ENCODE measurements around the gene PKD1L1. TPM values are rescaled to one million over a fixed set of nuclear protein-coding genes. Genes with fewer than 3 reads are reported as not detected.

PKD1L1 gene
- total RNA-seq, 1 experiment from 2014 or later: 0.02 TPM

DNA sequence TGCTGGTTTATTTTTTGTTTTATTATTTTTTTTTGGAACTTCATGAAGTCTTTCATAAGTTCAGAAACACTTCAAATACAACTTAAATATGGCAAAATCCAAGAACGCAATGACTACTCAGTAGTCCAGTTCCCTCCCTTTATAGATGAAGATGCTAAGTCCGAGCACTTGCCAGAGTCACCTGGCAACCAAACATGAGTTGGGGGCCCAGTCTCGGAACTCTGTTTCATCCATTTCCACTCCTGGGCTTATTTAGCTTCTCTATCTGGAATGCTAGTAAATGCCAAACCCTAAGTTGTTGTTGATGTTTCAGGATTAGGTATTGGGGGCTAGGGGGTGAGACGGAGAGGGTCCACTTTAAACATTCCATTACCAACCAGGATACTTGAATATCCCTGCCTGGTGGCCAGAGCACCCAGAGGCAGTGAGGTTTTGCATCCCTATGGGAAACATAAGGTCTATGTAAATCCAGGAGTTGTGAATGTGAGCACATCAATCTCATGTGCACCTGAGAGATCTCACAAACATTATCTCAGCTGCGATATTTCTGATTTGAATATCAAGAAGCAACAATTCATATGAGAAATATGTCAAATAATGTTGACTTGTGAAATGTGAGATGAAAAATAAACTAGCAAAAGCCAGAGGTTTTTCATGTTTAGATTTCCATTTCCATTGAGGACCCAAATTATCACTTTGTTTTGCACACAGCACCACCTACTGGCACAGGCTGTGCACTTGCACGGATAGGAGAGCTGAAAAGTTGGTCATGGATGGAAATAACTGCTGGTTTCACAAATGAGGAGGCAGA lies 129.3 kb downstream of the PKD1L1 start:
- Histone ChIP-seq H3K4me3 (no peak overlapping the region), H3K4me1 (no peaks in the 10 kb centered on the region), H3K36me3 (no peaks in the 10 kb centered on the region), H3K27ac (no peak overlapping the region), H3K9me3 (replicated peaks) (no peaks in the 10 kb centered on the region), H3K27me3 (no peaks in the 10 kb centered on the region)
- DNase-seq: peak; percentile 72 to 88

DNA sequence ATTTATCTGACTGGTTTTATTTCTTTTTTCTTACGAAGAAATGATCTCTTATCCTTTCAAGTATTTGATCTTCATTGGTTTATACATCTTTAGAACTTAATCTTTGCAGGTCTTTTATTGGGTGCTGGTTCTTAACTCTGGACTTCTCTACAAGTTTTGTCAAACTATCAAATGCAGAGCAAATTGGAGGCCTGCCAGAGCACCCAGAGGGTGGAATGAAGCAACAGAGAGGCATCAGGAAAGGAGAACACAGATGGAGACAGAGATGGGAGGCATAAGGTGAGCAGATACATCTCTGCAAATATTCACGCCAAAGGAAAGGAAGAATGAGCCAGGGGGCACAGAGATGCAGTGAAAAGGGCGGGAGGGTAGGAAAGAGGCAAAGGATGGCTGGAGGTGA lies 130.3 kb downstream of the PKD1L1 start:
- Histone ChIP-seq H3K36me3 (no peaks in the 10 kb centered on the region), H3K4me3 (no peak overlapping the region), H3K27ac (no peak overlapping the region), H3K9me3 (replicated peaks) (no peaks in the 10 kb centered on the region), H3K27me3 (no peaks in the 10 kb centered on the region), H3K4me1 (no peaks in the 10 kb centered on the region)
- DNase-seq: no peak

DNA sequence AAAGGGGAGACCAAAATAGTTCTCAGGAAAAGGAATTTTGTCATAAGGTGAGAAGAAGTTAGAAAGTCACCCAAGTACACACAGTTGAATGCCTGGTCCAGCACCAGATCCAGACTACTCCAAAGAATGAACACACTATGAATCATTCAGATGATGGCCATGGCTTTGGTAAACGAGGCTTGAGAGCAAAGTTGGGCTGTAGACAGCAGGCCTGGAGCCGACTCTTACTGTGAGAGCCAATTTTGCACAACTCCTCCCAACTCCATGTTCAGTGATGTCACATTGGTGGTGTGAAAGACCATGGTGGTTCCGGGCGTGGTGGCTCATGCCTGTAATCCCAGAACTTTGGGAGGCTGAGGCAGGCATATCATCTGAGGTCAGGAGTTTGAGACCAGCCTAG lies 131.6 kb downstream of the PKD1L1 start:
- H3K4me1 ChIP-seq: no peaks in the 10 kb centered on the region
- no peaks in the 10 kb centered on the region for H3K27me3 ChIP-seq
- DNase-seq: no peak
- no peaks in the 10 kb centered on the region for H3K36me3 ChIP-seq
- no peak overlapping the region for H3K4me3 ChIP-seq
- no peaks in the 10 kb centered on the region for H3K9me3 ChIP-seq (replicated peaks)
- H3K27ac ChIP-seq: no peak overlapping the region

DNA sequence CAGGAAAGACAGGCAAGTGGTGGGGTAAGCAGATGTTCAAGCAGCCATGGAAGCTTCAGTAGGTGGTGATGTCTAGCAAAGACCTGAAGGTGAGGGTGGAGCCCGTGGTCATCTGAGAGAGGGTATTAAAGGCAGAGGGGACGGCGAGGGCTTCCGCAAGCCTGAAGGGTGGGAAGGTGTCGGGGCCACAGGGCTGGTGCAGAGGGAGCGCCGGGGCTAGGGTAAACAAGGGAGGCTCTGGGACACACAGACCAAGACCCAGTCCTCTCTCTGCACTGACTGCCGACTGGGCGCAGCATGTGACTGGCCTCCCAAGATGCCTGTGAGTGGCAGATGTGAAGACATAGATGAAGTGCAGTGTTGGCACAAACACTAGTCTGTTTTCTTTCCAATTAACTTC lies 132.4 kb downstream of the PKD1L1 start:
- DNase-seq: no peak
- no peak overlapping the region for H3K27ac ChIP-seq

DNA sequence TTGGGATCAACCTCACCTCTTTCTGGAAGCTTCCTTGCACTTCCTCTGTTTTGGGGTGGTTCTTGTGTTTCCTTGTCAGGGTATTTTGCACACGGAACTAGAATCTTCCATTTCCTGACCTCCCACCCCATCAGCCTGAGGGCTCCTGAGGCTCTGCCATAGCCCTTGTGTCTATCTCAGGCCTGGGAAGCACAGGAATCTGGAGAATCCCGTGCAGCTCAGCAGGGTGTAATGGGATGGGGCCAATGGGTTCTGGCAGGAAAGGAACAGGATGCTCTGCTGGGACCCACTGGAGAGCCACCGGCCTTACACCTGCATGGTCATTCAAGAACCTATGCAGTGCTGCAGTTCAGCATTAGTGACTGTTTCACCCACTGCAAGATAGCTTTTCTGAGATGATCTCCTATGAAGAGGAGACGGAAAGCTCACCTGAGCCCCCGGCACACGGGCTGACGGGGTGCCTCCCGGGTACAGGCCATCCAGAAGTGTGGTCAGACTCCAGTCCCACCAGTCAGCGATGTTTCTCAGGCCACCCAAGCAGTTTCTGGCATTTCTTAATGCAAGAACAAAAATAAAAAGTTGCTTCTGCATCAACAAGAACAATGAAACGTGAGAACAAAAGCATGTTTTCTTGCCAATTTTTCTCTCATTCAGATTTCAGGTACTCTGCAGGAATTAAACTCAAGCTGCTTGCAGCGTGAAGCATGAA lies 133.2 kb downstream of the PKD1L1 start:
- no peak overlapping the region for H3K4me3 ChIP-seq
- no peak overlapping the region for H3K27ac ChIP-seq
- DNase-seq: no peak
- no peaks in the 10 kb centered on the region for H3K9me3 ChIP-seq (replicated peaks)
- H3K27me3 ChIP-seq: no peaks in the 10 kb centered on the region
- no peaks in the 10 kb centered on the region for H3K36me3 ChIP-seq
- H3K4me1 ChIP-seq: no peaks in the 10 kb centered on the region

More for the DNA sequence above, 132.4 kb downstream of the PKD1L1 start:
- H3K9me3 ChIP-seq (replicated peaks): no peaks in the 10 kb centered on the region
- no peaks in the 10 kb centered on the region for H3K4me1 ChIP-seq
- H3K27me3 ChIP-seq: no peaks in the 10 kb centered on the region
- no peak overlapping the region for H3K4me3 ChIP-seq
- no peaks in the 10 kb centered on the region for H3K36me3 ChIP-seq

DNA sequence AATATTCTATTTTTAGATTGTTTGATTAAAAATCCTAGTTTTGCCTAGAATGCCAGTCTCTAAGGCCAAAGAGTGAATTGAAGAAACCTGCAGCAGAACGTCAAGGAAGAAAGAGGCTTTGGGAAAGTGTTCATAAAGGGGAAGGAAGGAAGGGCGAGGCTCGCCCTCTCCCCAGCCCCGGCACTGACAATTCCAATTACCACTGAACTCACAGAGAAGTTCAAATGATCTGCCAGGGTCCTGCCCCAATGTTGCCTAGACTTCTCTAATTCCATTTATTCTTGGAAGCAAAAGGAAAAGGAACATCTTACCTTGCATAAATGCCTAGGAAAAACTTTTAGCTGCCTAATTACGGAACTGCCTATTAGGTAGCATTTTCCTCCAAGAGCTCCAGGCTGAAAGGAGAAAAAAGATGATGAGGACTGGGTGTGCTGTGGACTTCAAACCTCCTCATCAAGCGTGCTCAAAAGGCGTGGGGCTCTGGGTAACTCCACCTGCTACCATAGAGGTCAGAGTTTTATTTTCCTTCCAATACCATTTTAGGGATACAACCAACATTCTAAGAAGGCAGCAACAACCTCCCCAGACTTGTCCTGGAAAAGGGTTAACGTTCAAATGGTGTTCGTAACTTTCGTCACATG lies 134.5 kb downstream of the PKD1L1 start:
- DNase-seq: no peak
- Histone ChIP-seq H3K27me3 (no peaks in the 10 kb centered on the region), H3K4me3 (no peak overlapping the region), H3K27ac (no peak overlapping the region), H3K36me3 (no peaks in the 10 kb centered on the region), H3K9me3 (replicated peaks) (no peaks in the 10 kb centered on the region), H3K4me1 (no peaks in the 10 kb centered on the region)

DNA sequence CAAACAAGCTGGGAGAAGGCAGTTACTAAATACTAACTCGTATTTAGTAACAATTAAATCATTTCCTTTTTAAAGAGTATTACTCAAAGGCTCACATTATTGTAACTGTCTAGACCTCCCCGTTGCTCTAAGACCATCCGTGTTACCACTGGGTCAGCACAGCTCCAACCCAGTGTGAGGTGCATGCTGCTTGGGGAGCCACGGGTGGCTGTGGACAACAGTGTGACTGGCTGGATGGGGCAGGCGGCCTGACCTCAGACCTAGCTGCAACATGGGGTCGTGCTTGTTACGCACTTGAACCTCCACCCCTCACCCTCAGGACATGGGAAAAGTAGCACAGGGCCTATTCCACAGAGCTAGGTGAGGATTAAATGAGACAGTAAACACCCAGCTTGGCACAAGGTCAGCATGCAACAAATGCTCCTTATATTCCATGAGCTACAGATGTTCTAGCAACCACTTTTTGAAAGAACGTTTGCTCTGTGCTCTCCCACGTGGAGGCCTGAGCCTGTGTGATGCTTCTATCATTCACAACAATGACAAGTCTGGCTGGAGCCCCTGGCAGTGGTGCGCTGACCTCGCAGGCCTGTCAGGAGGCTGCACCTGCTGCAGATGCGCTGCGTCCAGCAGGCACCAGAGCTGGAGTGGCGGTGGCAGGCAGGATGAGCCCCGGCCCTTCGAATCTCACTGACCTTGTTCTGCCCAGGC lies 135.7 kb downstream of the PKD1L1 start:
- Histone ChIP-seq H3K9me3 (replicated peaks) (no peaks in the 10 kb centered on the region), H3K4me3 (no peak overlapping the region), H3K27ac (no peak overlapping the region), H3K4me1 (no peaks in the 10 kb centered on the region), H3K36me3 (no peaks in the 10 kb centered on the region), H3K27me3 (no peaks in the 10 kb centered on the region)
- DNase-seq: no peak

DNA sequence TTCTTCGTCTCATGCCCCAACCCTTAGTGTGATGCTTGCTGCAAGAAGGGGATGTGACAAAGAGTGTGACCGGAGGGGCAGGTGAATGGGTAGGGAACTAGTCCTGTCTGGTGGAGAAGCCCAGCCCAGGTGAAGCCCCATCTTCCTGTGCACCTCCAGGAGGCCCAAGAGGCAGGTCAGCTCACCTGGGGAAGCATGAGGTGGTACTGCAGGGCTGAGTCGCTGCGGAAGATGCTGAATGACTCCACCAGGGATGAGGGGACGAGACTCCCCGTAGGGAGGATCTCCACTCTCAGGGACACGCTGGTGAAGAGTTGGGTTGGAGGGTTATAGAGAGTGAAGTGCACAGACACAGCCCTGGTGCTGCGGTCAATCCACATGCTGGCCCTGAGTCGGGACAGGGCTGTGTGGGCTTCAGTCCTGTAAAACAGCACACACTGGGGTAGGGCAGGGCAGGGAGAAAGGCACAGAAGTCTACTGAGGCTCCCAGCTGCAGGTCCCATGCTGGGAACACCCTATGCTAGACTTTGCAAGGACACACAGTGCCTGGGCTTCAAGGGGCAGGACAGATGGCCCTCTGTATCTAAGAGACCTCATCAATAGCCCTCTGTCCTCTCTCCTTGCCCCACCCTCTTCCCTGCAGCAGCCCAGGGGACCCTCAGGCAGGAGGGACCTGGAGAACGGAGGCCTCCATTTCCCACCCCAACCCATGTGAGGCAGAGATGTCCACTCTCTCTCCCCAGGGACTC lies 136.5 kb downstream of the PKD1L1 start:
- no peaks in the 10 kb centered on the region for H3K27me3 ChIP-seq
- no peaks in the 10 kb centered on the region for H3K36me3 ChIP-seq
- no peak overlapping the region for H3K27ac ChIP-seq
- no peaks in the 10 kb centered on the region; the same call in 1 of the 2 replicates for H3K4me1 ChIP-seq
- DNase-seq: no peak
- H3K4me3 ChIP-seq: no peak overlapping the region
- H3K9me3 ChIP-seq (replicated peaks): no peaks in the 10 kb centered on the region

DNA sequence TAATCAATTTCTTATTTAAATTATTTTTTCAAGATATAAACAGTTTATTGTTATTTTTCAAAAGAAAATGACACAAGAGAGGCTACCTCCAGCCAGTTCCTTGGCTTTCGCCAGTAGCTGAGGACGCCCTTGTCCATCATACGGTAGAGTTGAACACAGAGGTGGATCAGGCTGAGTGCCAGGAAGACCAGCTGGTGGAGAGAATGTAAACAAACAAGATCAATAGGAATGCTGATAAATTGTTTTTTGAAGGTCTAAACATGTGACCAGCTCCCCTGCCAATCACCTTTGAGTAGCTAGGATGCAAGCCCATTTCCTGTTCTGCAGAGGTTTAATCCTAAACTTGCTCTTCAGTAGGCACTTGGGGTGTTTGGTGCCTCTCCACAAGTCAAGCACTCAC lies 138.9 kb downstream of the PKD1L1 start:
- H3K27me3 ChIP-seq: no peaks in the 10 kb centered on the region
- H3K9me3 ChIP-seq (replicated peaks): no peaks in the 10 kb centered on the region
- H3K36me3 ChIP-seq: no peaks in the 10 kb centered on the region
- no peak overlapping the region for H3K27ac ChIP-seq
- H3K4me1 ChIP-seq: peaks cover 18% of the 10 kb centered on the region
- no peak overlapping the region for H3K4me3 ChIP-seq
- no peak for DNase-seq

DNA sequence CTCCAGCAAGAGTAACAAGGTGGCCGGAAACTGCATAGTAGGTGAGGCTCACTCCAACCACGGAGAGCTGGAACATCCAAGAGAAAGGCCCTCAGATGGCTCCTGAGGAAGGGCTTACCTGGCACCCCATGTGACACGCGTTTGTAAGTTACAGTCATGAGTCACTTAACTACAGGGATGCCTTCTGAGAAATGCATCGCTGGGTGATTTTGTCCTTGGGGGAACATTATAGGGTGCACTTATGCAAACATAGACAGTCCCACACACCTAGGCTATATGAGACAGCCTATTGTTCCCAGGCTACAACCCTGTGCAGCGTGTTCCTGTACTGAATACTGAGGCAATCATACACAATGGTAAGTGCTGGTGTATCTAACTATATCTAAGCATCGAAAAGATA lies 139.9 kb downstream of the PKD1L1 start:
- H3K4me3 ChIP-seq: no peak overlapping the region
- peaks cover 29% of the 10 kb centered on the region for H3K4me1 ChIP-seq
- H3K9me3 ChIP-seq (replicated peaks): no peaks in the 10 kb centered on the region
- H3K27ac ChIP-seq: no peak overlapping the region
- DNase-seq: no peak
- H3K36me3 ChIP-seq: no peaks in the 10 kb centered on the region
- H3K27me3 ChIP-seq: no peaks in the 10 kb centered on the region

DNA sequence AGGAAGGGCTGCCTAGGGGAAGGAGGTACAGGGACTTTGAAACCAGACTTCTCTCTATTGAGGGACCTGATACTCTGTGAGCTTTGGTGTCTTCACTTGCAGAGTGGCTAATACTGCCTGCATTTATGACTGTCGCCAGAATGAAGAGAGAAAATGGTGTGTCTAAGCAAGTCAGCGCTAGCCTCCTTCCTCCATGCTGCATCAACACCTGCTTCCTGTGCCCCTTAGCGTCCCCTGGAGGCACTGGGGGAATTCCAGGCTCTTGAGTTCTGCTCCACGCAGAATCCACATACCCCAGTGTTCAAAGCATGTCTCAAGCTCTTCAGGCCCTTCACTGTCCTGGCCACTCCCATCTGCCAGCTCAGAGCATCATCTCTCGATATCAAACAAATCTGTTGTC lies 140.5 kb downstream of the PKD1L1 start:
- no peak for DNase-seq
- H3K9me3 ChIP-seq (replicated peaks): no peaks in the 10 kb centered on the region
- no peak overlapping the region for H3K27ac ChIP-seq
- H3K4me1 ChIP-seq: peaks cover 33% of the 10 kb centered on the region
- no peaks in the 10 kb centered on the region for H3K27me3 ChIP-seq
- no peak overlapping the region for H3K4me3 ChIP-seq
- H3K36me3 ChIP-seq: no peaks in the 10 kb centered on the region

DNA sequence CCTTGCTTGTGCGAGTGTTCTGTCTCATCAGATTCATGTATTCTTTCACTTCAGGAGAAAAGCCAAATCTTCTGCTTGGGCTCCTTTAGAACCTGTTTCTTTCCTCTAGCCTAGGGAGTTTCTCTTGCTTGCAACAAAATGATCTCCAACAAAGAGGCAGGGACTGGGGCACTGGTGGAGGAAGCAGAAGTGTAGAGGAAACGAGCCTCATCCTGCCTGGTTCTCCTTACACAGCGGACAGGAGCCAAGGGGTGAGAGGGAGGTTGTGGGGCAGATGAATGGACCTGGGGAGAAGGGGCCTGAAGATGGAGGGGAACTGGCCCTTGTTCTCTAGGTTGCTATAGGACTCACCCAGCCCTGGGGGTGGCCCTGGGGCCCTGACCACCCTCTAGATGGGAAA lies 141.1 kb downstream of the PKD1L1 start:
- no peaks in the 10 kb centered on the region for H3K9me3 ChIP-seq (replicated peaks)
- H3K4me3 ChIP-seq: no peak overlapping the region
- H3K27me3 ChIP-seq: no peaks in the 10 kb centered on the region
- H3K4me1 ChIP-seq: peaks cover 36% of the 10 kb centered on the region
- DNase-seq: no peak
- no peaks in the 10 kb centered on the region for H3K36me3 ChIP-seq
- H3K27ac ChIP-seq: no peak overlapping the region

DNA sequence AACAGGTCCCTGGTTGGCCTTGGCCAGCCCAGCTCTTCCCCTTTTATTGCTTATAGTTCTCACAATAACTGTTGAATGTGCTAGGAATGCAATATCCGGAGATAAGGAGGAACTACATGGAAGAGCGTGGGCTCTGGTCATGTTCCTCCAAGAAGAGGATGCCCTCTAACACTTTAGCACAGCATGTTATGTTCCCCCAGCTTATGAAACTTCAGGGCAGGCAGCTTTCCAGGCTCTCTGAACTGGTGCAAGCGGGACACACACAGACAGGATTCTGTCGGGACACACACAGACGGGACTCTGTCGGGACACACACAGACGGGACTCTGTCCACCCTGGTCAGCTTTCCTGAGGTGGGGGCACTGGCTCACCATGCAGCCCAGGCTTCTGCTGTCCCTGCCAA lies 141.6 kb downstream of the PKD1L1 start:
- no peaks in the 10 kb centered on the region for H3K36me3 ChIP-seq
- no peak for DNase-seq

More for the DNA sequence above, 141.6 kb downstream of the PKD1L1 start:
- Histone ChIP-seq H3K27me3 (no peaks in the 10 kb centered on the region), H3K4me1 (peaks cover 36% of the 10 kb centered on the region), H3K27ac (no peak overlapping the region), H3K9me3 (replicated peaks) (no peaks in the 10 kb centered on the region), H3K4me3 (no peak overlapping the region)

All from SJCRH30 (cell line).